H1 (cell line): ENCODE measurements around the gene DCDC1.

Experiments used
- EP300 ChIP-seq, 2 experiments: IDR thresholded peaks; 1 replicate in 1 of 2; 2 replicates in 1 of 2; pipeline ENCODE4 v1.6.1; 2011 to 2012; ENCODE audit warnings: low read depth in 2 of 2, low read length in 2 of 2, mild to moderate bottlenecking in 2 of 2, borderline replicate concordance in 1 of 2, inconsistent platforms in 1 of 2, moderate library complexity in 1 of 2
- TF ChIP-seq, protein P1 (sequence below), 3 experiments: IDR thresholded peaks; 1 replicate in 2 of 3; 2 replicates in 1 of 3; pipeline versions ENCODE4 v1.5.1 to v1.6.1; 2011; ENCODE audit warnings: low read length in 3 of 3, mild to moderate bottlenecking in 3 of 3, inconsistent platforms in 2 of 3, low read depth in 1 of 3, moderate library complexity in 1 of 3; ENCODE audit not compliant: insufficient read depth in 1 of 3; ENCODE audit errors: control extremely low read depth in 1 of 3

DNA sequence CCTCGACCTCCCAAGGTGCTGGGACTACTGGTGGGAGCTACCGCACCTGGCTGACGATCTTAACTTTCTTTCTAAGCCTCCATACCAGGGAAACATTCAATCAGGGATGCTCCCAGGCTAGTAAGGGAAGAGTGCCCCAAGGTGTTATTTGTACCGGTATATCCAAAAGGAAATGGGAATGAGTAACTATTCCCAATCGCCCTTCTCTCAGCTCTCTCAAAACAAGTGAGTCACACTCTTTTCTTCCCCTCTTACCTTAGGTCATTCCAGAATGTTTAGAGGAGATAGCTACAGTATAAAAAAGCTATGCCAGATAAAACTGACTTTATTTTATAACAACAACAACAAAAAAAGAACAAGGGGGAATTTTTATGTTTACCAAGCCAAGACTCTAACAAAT is 13.7 kb downstream of the DCDC1 start:
- TF ChIP-seq, protein P1, sequence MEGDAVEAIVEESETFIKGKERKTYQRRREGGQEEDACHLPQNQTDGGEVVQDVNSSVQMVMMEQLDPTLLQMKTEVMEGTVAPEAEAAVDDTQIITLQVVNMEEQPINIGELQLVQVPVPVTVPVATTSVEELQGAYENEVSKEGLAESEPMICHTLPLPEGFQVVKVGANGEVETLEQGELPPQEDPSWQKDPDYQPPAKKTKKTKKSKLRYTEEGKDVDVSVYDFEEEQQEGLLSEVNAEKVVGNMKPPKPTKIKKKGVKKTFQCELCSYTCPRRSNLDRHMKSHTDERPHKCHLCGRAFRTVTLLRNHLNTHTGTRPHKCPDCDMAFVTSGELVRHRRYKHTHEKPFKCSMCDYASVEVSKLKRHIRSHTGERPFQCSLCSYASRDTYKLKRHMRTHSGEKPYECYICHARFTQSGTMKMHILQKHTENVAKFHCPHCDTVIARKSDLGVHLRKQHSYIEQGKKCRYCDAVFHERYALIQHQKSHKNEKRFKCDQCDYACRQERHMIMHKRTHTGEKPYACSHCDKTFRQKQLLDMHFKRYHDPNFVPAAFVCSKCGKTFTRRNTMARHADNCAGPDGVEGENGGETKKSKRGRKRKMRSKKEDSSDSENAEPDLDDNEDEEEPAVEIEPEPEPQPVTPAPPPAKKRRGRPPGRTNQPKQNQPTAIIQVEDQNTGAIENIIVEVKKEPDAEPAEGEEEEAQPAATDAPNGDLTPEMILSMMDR (IDR thresholded peaks at IDR 0.05; ENCODE audit: control extremely low read depth in 1 of 3, insufficient read depth in 1 of 3, low read depth in 1 of 3, low read length in 3 of 3): no peak
- TF ChIP-seq EP300 (IDR thresholded peaks at IDR 0.05; ENCODE audit: borderline replicate concordance in 1 of 2, low read depth in 2 of 2, low read length in 2 of 2): no peak
